KMS-11 (cell line): ENCODE data around the gene CALM3.

Experiments
- H2AFZ ChIP-seq: fragments of 200-600 bp; sonication (generic); 2 replicates; pipeline ENCODE4 v1.6.1; 2016; ENCODE audit warnings: antibody characterized with exemption, mixed run types, low read depth
- H3K27ac ChIP-seq: fragments of 200-600 bp; sonication (generic); 2 replicates; pipeline ENCODE4 v1.6.1; 2016; ENCODE audit warnings: mild to moderate bottlenecking, mixed run types
- H3K27me3 ChIP-seq: fragments of 200-600 bp; sonication (generic); 2 replicates; pipeline ENCODE4 v1.6.1; 2017; ENCODE audit warnings: mild to moderate bottlenecking, low read depth, mixed run types, moderate library complexity; ENCODE audit not compliant: insufficient read depth
- H3K36me3 ChIP-seq: fragments of 200-600 bp; sonication (generic); 2 replicates; pipeline ENCODE4 v1.6.1; 2017; ENCODE audit warnings: mild to moderate bottlenecking, mixed run types; ENCODE audit not compliant: insufficient read depth
- H3K4me1 ChIP-seq: fragments of 200-600 bp; sonication (generic); 2 replicates; pipeline ENCODE4 v1.6.1; 2016; ENCODE audit warnings: mild to moderate bottlenecking, low read depth, mixed run types; ENCODE audit not compliant: poor library complexity, severe bottlenecking
- H3K4me2 ChIP-seq: fragments of 200-600 bp; sonication (generic); 2 replicates; pipeline ENCODE4 v1.7.0; 2016; ENCODE audit warnings: mild to moderate bottlenecking, mixed run types
- H3K4me3 ChIP-seq: fragments of 200-600 bp; sonication (generic); IDR thresholded peaks from 2 replicates; pipeline ENCODE4 v1.6.1; 2017; ENCODE audit warnings: low read depth, low read length, mixed read lengths; ENCODE audit not compliant: insufficient read depth
- H3K79me2 ChIP-seq: fragments of 200-600 bp; sonication (generic); 2 replicates; pipeline ENCODE4 v1.6.1; 2016; ENCODE audit warnings: low read depth, mixed run types; ENCODE audit not compliant: insufficient read depth
- H3K9ac ChIP-seq: fragments of 200-600 bp; sonication (generic); 2 replicates; pipeline ENCODE4 v1.6.1; 2016; ENCODE audit warnings: mild to moderate bottlenecking, mixed run types
- H4K20me1 ChIP-seq: fragments of 200-600 bp; sonication (generic); 2 replicates; pipeline ENCODE4 v1.6.1; 2016; ENCODE audit warnings: mild to moderate bottlenecking, mixed run types; ENCODE audit not compliant: insufficient read depth
- CTCF ChIP-seq: fragments of 200-600 bp; sonication (generic); conservative IDR thresholded peaks from 2 replicates; pipeline ENCODE4 v1.6.1; 2017; ENCODE audit warnings: low read depth, mild to moderate bottlenecking, antibody characterized with exemption, low read length, moderate library complexity, mixed read lengths

The CALM3 gene

GRCh38 chr19:46611776-46612175 is 10.6 kb downstream of the CALM3 start:
- Histone ChIP-seq H3K27me3 (peaks cover 55% of the 10 kb centered on the region), H3K79me2 (no peaks in the 10 kb centered on the region), H3K4me1 (peaks cover 29% of the 10 kb centered on the region), H4K20me1 (no peaks in the 10 kb centered on the region), H3K27ac (no peak overlapping the region), H3K4me3 (no peak overlapping the region), H3K36me3 (no peaks in the 10 kb centered on the region; the same call in 1 of the 2 replicates), H3K9ac (no peak overlapping the region), H2AFZ (no peak overlapping the region), H3K4me2 (peak overlapping the region; percentile 71)
- no peak for TF ChIP-seq CTCF

- Histone ChIP-seq H3K27ac (no peak overlapping the region), H3K79me2 (no peaks in the 10 kb centered on the region), H3K4me1 (peaks cover 33% of the 10 kb centered on the region), H3K4me2 (no peak overlapping the region), H3K27me3 (peaks cover 71% of the 10 kb centered on the region), H3K36me3 (no peaks in the 10 kb centered on the region; the same call in 1 of the 2 replicates), H3K9ac (no peak overlapping the region), H2AFZ (no peak overlapping the region), H4K20me1 (no peaks in the 10 kb centered on the region), H3K4me3 (no peak overlapping the region)
- TF ChIP-seq CTCF = no peak
These were observed 12.4 kb downstream of the CALM3 start for GRCh38 chr19:46613525-46613924.

- Histone ChIP-seq H2AFZ (no peak overlapping the region), H4K20me1 (no peaks in the 10 kb centered on the region), H3K27me3 (peaks cover 78% of the 10 kb centered on the region), H3K4me1 (peaks cover 33% of the 10 kb centered on the region), H3K4me2 (no peak overlapping the region), H3K9ac (no peak overlapping the region), H3K36me3 (no peaks in the 10 kb centered on the region; the same call in 1 of the 2 replicates), H3K79me2 (no peaks in the 10 kb centered on the region), H3K27ac (no peak overlapping the region), H3K4me3 (no peak overlapping the region)
- peak; percentile 94 for TF ChIP-seq CTCF
These were observed 13.1 kb downstream of the CALM3 start for GRCh38 chr19:46614114-46614722.

- Histone ChIP-seq H3K4me3 (no peak overlapping the region), H3K4me1 (peaks cover 27% of the 10 kb centered on the region), H4K20me1 (no peaks in the 10 kb centered on the region), H3K79me2 (no peaks in the 10 kb centered on the region), H3K4me2 (no peak overlapping the region), H2AFZ (no peak overlapping the region), H3K27ac (no peak overlapping the region), H3K27me3 (peaks cover 89% of the 10 kb centered on the region), H3K36me3 (no peaks in the 10 kb centered on the region), H3K9ac (no peak overlapping the region)
- no peak for TF ChIP-seq CTCF
These were observed 14.8 kb downstream of the CALM3 start for GRCh38 chr19:46615966-46616365.
